WI38 (cell line): ENCODE results near the gene PSMA7.

ENCODE experiments used
- H3K4me3 ChIP-seq: 2 replicates; pipeline ENCODE4 v1.5.1; 2011; ENCODE audit warnings: low read depth, mild to moderate bottlenecking, control low read depth, low read length
- TF ChIP-seq, protein P1 (sequence below): IDR thresholded peaks from 2 replicates; pipeline ENCODE4 v1.5.1; 2012; ENCODE audit warnings: low read depth, mild to moderate bottlenecking, control low read depth, low read length

PSMA7 gene

DNA sequence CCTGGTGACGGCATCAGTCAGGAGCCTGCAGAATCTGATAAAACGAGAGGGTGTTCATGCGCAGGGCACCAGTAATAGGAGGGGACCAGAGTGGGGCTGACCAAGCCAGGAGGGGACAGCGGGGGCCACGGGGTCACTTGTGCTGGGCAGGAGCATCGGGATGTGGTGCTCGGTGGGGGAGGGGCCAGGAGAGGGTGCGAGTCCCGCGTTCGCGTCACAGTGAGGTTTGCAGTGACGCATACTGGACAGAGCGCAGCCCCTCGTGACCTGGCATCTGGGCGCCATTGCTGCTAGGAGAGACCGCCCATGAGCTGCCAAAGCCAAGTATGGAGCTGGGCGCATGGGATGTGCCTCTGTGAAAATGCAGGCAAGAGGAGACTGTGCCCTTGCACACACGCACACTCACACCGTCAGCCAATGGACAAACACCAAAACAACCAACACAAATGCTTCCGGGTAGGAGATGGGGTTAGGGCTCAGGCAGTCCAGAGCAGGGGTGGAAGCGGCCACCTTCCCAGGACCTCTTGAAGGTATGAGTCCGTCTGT is 25.8 kb upstream of the PSMA7 start:
- no peak overlapping the region for H3K4me3 ChIP-seq
- TF ChIP-seq, protein P1, sequence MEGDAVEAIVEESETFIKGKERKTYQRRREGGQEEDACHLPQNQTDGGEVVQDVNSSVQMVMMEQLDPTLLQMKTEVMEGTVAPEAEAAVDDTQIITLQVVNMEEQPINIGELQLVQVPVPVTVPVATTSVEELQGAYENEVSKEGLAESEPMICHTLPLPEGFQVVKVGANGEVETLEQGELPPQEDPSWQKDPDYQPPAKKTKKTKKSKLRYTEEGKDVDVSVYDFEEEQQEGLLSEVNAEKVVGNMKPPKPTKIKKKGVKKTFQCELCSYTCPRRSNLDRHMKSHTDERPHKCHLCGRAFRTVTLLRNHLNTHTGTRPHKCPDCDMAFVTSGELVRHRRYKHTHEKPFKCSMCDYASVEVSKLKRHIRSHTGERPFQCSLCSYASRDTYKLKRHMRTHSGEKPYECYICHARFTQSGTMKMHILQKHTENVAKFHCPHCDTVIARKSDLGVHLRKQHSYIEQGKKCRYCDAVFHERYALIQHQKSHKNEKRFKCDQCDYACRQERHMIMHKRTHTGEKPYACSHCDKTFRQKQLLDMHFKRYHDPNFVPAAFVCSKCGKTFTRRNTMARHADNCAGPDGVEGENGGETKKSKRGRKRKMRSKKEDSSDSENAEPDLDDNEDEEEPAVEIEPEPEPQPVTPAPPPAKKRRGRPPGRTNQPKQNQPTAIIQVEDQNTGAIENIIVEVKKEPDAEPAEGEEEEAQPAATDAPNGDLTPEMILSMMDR = no peak

DNA sequence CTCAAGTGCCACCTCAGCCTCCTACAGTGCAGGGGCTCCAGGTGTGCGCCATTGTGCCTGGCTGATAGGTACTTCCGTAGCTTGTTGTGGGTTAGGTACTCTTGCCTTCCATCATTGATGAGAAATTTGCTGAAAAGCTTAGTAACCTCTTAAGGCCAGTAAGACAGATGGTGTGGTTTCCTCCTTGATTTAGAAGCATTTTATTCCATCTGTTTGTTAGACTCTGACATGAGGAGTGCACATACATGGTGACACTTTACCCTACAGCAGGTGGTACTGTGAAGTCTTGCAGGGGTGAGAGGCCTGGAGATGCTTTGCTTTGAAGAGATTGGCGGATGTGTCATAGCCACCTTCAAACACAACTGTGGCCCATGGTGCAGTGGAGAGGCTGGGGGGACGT is 24.9 kb upstream of the PSMA7 start:
- no peak overlapping the region for H3K4me3 ChIP-seq
- TF ChIP-seq, protein P1 = no peak

DNA sequence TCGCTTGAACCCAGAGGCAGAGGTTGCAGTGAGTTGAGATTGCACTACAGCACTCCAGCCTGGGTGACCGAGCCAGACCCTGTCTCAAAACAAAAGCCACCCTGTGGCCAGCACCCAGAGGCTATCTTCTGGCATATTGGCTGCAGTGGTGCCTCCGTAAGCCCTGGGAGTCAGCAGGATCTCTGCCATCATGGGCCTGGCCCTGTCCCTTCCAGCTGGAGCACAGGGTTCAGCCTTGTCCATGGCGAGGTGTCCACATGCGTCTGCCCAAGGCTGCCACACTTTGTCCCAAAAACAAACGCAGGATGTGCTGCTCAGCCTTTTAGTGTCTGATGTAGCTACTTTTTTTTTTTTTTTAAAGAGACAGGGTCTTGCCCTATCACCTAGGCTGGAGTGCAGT is 24.3 kb upstream of the PSMA7 start:
- H3K4me3 ChIP-seq = no peak overlapping the region
- TF ChIP-seq, protein P1 = no peak

DNA sequence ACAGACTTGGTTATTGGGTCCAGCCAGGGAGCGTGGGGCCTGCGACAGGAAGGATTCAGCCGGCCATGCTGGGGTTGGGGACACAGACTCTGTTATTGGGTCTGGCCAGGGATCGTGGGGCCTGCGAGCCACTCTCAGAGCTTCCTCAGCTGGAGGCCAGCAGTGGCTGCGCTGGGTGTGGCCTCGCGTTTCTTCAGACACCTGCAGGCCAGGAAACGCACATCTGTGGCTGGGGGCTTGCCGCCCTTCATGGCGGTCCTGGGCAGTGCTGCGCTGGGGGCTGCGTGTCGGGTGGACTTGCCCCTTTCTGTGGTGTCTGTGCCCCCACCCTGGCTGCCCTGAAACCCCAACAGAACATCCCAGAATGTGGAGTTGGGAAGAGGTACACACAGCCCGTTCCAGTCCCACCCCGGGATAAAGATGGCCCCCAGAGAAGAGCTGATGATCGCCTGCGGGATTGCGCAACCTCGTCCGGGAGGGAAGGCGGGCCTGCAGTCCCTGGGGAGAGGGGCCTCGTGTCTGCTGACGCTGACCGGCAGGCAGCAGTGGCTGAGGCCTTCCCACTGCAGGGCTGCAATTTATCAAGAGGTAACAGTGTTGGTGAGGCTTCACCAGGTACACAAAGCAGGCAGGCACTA is 22.7 kb upstream of the PSMA7 start:
- TF ChIP-seq, protein P1 = no peak

DNA sequence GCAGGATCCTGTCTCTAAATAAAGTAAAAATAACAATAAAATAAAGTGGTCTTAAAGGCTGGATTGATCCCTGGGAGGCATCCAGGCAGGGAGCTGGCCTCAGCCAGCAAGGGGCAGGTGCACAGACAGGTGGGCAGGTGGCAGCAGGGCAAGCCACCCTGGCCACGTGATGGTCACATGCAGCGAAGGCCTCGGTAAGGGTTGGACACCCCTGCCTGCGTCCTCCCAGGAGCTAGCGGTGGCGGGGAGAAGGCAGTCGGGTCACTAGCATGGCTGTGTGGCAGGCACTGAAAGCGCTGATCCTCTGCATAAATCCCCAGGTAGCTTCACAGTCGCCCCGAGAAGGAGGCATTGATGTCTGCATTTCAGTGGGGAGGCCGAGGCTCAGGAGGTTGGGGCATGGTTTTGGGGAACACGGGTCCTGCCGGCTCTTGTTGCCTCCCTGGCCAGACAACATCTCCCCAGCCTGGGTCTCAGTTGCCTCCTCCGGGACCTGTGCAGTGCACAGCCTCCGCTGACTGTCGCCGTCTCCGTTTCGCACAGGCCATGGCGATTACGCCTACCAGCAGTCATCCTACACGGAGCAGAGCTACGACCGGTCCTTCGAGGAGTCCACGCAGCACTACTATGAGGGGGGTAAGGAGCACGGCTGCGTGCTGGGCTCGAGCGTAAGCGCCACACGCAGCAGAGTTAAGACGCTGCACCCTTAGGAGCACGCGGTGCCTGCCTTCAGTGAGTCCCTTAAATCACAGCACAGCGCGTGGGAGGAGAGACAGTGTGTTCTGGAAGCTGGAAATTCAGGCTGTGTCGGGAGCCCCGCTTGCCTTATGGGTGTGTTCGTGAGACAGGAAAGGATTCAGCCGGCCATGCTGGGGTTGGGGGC is 21.9 kb upstream of the PSMA7 start:
- TF ChIP-seq, protein P1 = no peak
- H3K4me3 ChIP-seq = no peak overlapping the region

More for the DNA sequence above, 22.7 kb upstream of the PSMA7 start:
- no peak overlapping the region for H3K4me3 ChIP-seq

DNA sequence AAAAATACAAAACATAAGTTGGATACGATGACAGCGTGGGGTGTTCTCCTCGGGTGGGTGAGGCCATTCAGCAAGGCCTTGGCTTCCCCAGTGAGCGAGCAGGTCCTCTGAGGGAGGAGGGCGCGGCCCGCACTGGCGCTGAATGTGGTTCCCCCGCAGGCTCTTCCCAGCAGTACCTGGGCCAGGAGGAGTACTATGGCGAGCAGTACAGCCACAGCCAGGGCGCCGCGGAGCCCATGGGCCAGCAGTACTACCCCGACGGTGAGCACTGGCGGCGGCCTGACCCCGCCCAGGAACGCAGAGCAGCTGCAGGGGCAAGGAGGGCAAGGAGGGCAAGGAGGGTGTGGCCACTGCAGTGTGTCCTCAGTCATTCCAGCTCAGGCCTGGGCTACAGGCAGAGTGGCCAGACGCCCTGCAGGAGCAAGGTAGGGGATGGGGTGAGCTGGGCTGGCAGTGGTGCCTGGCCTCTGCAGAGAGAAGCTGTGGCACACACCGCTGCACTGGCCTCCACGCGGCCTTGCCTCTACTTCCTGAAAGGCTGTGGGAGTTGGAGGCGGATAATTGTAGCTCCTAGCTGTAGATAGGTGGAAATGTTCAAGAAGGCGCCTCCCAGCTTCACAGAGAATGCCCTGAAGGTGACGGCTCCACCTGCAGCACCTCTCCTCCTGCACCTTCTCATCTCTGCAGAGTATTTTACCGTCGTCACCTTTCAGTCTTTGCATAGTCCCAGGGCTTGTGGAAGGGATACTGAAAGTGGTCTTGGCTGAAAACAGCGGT is 21.0 kb upstream of the PSMA7 start:
- TF ChIP-seq, protein P1 = no peak
- H3K4me3 ChIP-seq = no peak overlapping the region

DNA sequence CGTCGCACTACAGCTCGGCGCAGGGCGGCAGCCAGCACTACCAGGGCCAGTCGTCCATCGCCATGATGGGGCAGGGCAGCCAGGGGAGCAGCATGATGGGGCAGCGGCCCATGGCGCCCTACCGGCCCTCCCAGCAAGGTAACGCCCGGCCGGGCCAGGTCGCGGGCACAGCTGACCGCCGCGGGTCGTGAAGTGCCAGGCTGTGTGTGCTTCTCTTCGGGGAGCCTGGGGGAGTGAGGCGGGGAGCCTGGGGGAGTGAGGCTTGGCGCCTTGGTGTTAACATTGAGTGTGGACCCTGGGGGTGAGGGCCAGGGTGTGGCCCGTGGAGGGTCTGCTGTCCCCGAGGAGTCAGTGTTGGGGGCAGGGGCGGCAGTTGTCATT is 20.3 kb upstream of the PSMA7 start:
- H3K4me3 ChIP-seq = no peak overlapping the region
- TF ChIP-seq, protein P1 = no peak
